ENCODE data around the gene VPS52. TPM values are rescaled to one million over a fixed set of nuclear protein-coding genes. Genes with fewer than 3 reads are reported as not detected.
"Not testable (repeated sequence)": the region's sequence is repeated elsewhere in the genome, so short reads cannot be mapped to it uniquely, and the experiment has no call there.

Gene VPS52
- total RNA-seq, 1 experiment from 2014 or later: 57.8 TPM

DNA sequence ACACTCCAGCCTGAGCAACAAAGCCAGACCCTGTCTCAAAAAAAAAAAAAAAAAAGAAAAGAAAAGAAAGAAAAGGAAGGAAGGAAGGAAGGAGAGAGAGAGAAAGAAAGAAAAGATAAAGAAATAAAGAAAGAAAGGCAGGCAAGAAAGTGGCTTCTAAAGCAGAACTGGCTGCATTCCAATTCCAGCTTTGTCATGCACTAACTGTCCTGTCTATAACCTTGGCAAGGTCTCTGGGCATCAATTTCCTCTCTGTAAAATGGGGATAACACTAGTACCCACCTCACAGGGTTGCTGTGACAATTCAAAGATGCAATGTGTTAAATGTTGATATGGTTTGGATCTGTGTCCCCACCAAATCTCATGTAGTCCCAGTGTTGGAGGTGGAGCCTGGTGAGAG lies 35.3 kb downstream of the VPS52 start:
- Histone ChIP-seq H3K4me3 (ENCODE audit: insufficient read depth, low read depth, low read length) (no peak overlapping the region), H3K36me3 (replicated peaks; ENCODE audit: control insufficient read depth, insufficient read depth, low read length) (no peaks in the 10 kb centered on the region), H3K27me3 (ENCODE audit: control insufficient read depth, insufficient read depth, low read length) (peaks cover 3% of the 10 kb centered on the region)
- DNase-seq: no peak

DNA sequence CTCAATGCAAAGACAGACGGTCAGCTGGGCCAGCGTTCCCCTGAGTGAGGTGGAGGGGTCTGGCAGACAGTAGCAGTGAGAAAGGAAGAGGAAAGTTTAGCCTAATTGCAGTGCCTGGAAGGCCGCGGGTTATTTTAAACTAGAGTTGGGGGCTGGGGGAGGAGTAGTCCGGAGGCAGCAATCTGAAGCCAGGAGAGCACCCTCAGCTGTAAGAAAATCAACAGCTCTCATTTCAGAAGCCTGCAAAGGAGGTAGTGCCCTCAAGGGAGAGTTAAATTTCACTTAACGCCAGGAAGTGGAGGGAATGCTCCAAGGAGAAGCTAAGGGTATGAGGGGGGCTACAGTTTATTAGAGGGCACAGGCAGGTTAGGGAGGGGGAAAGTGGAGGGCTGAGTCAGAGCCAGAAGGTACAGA lies 36.4 kb downstream of the VPS52 start:
- DNase-seq: no peak
- Histone ChIP-seq H3K4me3 (ENCODE audit: insufficient read depth, low read depth, low read length) (no peak overlapping the region), H3K27me3 (ENCODE audit: control insufficient read depth, insufficient read depth, low read length) (peaks cover under 1% of the 10 kb centered on the region), H3K36me3 (replicated peaks; ENCODE audit: control insufficient read depth, insufficient read depth, low read length) (no peaks in the 10 kb centered on the region)

DNA sequence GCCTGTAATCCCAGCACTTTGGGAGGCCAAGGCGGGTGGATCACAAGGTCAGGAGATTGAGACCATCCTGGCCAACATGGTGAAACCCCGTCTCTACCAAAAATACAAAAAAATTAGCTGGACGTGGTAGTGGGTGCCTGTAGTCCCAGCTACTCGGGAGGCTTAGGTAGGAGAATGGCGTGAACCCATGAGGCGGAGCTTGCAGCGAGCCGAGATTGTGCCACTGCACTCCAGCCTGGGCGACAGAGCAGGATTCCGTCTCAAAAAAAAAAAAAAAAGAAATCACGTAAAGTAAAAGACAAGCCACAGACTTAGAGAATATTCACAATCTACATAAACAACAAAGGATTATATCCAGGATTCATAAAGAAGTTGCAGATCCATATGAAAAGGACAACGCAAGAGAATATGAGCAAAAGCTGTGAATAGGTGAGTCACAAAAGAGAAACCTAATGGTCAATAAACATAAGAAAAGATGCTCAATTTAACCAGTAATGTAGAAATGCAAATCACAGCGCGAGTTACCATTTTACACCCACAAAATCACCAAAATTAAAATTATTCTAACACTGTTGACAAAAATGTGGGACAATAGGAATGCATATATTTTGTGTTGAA lies 45.1 kb downstream of the VPS52 start:
- H3K36me3 ChIP-seq (replicated peaks; ENCODE audit: control insufficient read depth, insufficient read depth, low read length); H3K4me3 ChIP-seq (ENCODE audit: insufficient read depth, low read depth, low read length); H3K27me3 ChIP-seq (ENCODE audit: control insufficient read depth, insufficient read depth, low read length); DNase-seq: not testable (repeated sequence)

DNA sequence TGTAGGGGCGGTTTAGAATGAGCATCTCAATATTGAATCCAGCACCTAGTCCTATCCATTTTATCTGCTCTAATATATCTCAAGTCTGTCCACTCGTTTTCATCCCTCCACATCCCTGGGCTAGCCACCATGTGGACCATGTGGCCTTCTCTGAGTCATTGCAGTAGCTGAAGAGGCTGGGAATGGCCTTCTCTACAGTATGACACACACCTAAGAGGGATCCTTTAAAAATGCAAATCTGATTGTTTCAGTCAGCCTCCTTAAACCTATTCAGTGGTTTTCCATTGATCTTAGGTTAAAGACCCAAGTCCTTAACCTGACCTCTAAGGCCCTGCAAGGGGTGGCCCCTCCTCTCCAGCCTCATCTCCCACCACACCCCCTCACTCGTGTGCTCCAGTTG lies 54.0 kb downstream of the VPS52 start:
- H3K27me3 ChIP-seq (ENCODE audit: control insufficient read depth, insufficient read depth, low read length): peaks cover 73% of the 10 kb centered on the region
- H3K4me3 ChIP-seq (ENCODE audit: insufficient read depth, low read depth, low read length): no peak overlapping the region
- H3K36me3 ChIP-seq (replicated peaks; ENCODE audit: control insufficient read depth, insufficient read depth, low read length): no peaks in the 10 kb centered on the region
- DNase-seq: peak; percentile 36

DNA sequence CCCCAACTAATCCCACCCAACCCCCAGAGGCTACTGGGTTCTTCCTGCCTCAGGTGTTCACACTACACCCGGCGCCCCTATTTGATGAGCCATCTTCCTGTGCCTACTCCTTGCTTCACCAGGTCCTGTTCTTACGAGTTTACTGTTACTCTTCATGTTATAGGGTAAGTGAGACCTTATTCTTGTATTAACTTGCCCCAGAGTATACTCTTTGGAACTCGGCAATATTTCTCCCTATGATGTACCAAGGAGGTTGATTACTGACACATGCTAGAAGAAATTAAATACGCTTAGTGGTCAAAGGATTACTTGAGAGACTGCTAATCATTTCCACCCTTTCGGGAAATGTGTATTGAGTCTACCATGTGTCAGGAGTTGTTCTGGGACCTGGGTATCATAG lies 54.4 kb downstream of the VPS52 start:
- no peak for DNase-seq
- H3K36me3 ChIP-seq (replicated peaks; ENCODE audit: control insufficient read depth, insufficient read depth, low read length): no peaks in the 10 kb centered on the region
- no peak overlapping the region for H3K4me3 ChIP-seq (ENCODE audit: insufficient read depth, low read depth, low read length)
- peaks cover 77% of the 10 kb centered on the region for H3K27me3 ChIP-seq (ENCODE audit: control insufficient read depth, insufficient read depth, low read length)

DNA sequence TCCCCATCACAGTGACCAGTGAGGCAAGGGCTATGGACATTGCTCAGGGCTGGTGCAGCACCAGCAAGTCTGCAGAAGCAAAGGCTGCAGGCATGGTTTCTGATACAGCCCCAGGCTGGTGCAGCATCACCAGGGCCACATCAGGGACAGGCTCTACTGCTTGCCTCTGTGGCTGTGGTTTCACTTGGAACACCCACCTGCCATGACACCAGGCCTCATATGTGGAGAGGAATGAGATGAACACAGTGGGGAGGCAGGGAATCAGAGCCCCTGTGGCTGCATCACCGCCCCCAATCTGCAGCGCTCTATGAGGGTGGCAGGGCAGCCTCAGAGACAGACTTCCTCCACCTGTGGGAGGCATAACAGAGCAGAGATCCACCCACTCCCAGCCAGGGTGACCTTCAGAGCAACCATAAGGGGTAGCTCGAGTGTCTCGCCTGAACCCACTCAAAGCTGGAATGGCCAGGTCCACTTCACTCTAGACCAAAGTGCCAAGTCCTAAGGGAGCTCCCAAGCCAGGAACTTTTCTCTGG lies 55.5 kb downstream of the VPS52 start:
- peak; percentile 20 for DNase-seq
- no peaks in the 10 kb centered on the region for H3K36me3 ChIP-seq (replicated peaks; ENCODE audit: control insufficient read depth, insufficient read depth, low read length)
- H3K4me3 ChIP-seq (ENCODE audit: insufficient read depth, low read depth, low read length): no peak overlapping the region
- H3K27me3 ChIP-seq (ENCODE audit: control insufficient read depth, insufficient read depth, low read length): peaks cover 83% of the 10 kb centered on the region

DNA sequence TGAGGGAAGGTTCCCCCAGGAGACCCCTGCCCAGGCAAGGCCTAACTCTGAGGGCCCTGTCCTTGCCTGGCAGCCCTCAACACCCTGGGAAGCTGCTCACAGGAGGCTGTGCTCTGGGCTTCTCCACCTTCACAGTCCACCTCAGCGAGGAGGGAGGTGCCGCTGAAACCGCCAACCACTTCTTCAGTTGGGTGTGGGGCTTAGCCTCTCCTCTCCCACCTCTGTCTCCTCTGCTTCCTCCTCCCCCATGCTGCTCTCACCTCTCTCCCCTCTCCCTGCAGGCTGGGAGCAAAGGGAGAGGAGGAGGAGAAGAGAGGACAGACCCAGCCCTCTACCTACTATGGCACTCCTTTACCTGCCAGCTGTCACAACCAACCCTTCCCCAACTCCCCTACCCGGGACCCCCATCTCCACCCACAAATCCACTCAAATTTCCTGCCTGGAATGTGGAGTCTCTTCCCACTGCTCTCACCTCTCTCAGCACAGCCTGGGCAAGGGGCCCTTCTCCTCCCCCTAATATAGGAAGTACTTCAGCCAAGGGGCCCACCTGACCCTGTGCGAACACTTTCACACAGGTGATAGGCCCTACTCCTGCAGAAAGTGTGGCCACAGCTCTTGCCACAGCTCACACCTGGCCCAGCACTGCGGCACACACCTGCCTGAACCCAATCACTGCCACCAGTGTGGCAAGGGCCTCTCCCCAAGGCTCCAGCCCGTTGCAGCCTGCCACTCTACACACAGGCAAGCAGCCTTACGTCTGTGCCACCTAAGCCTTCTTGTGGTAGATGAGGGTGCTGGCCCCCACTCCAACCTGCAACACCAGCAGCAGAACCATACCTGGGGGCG lies 56.2 kb downstream of the VPS52 start:
- Histone ChIP-seq H3K36me3 (replicated peaks; ENCODE audit: control insufficient read depth, insufficient read depth, low read length) (peaks cover 1% of the 10 kb centered on the region; the same call in 1 of the 2 replicates), H3K4me3 (ENCODE audit: insufficient read depth, low read depth, low read length) (no peak overlapping the region), H3K27me3 (ENCODE audit: control insufficient read depth, insufficient read depth, low read length) (peaks cover 85% of the 10 kb centered on the region)
- peak; percentile 30 for DNase-seq

DNA sequence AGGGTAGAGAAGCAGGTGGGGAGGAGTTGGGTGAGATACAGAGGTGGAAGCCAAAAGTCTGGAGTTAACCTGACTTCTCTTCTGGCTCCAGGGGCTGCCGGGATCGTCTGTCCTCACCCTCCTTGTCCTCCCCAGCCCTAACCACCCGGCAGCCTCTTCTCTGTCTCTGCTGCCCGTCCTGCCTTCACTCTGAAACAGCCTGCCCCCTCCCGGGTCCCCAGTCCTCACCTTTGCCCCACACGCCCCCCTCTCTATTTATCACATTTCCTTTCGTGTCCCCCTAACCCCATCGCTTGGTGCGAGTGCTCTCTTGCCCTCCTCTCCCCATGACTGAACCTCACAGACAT lies 57.7 kb downstream of the VPS52 start:
- DNase-seq: peak; percentile 76
- peaks cover 5% of the 10 kb centered on the region for H3K36me3 ChIP-seq (replicated peaks; ENCODE audit: control insufficient read depth, insufficient read depth, low read length)
- peak overlapping the region; percentile 74 for H3K4me3 ChIP-seq (ENCODE audit: insufficient read depth, low read depth, low read length)
- peaks cover 82% of the 10 kb centered on the region for H3K27me3 ChIP-seq (ENCODE audit: control insufficient read depth, insufficient read depth, low read length)

DNA sequence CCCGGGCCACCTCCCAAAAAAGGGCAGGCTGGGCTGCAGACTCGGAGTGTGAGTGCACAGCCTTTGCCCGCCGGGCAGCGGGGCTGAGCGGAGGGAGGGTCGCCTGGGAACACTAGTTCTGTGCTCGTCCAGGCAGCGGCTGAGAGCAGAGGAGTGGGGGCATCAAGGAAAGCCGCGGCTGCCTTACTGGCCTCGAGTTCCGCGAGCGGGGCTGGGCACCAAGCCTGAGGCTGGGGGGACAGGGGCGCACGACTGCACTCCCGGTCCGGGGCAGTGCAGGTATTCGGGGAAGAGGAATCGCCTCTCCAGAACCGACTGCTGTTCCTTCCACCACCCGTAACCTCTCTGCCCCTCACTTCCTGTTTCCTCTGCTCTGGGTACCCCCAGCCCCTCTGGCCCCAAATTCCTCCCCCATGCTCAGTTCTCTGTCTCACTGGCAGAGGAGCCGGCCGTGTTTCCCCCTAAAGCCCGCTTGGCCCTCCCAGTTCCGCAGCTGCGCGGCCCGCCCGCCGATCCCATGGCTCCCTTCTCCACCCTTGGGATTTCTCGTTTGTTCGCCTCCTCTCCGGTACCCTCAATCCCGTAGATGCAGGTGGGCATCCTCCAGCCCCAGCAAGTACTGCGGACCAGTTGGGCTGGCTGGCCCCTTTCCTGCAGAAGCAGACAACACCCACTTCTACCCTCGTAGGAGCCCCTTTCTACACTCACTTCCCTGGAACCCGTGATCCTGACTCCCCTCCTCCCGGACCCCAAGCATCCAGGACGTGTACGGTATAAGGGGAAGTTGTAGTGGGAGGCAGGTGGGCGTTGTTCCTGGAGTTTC lies 58.3 kb downstream of the VPS52 start:
- H3K36me3 ChIP-seq (replicated peaks; ENCODE audit: control insufficient read depth, insufficient read depth, low read length): peaks cover 5% of the 10 kb centered on the region
- DNase-seq: peak; percentile 86
- H3K27me3 ChIP-seq (ENCODE audit: control insufficient read depth, insufficient read depth, low read length): peaks cover 76% of the 10 kb centered on the region
- H3K4me3 ChIP-seq (ENCODE audit: insufficient read depth, low read depth, low read length): peak overlapping the region; percentile 74

DNA sequence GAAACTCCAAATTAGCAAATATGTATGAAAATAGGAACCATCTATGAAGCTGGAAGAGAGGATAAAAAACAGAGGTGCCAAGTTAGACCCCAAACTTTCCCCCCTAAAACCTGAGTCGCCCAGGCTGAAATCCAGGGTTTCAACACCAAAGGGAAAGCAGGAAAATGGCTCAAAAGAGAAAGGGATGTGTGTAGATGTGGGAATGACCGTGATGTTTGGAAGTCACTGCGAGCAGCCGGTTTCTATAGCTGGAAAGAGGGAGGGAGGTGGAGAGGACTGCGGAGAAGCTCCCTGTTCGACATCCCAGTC lies 58.9 kb downstream of the VPS52 start:
- H3K27me3 ChIP-seq (ENCODE audit: control insufficient read depth, insufficient read depth, low read length): peaks cover 75% of the 10 kb centered on the region
- H3K36me3 ChIP-seq (replicated peaks; ENCODE audit: control insufficient read depth, insufficient read depth, low read length): peaks cover 5% of the 10 kb centered on the region
- H3K4me3 ChIP-seq (ENCODE audit: insufficient read depth, low read depth, low read length): peak overlapping the region; percentile 74
- DNase-seq: no peak

DNA sequence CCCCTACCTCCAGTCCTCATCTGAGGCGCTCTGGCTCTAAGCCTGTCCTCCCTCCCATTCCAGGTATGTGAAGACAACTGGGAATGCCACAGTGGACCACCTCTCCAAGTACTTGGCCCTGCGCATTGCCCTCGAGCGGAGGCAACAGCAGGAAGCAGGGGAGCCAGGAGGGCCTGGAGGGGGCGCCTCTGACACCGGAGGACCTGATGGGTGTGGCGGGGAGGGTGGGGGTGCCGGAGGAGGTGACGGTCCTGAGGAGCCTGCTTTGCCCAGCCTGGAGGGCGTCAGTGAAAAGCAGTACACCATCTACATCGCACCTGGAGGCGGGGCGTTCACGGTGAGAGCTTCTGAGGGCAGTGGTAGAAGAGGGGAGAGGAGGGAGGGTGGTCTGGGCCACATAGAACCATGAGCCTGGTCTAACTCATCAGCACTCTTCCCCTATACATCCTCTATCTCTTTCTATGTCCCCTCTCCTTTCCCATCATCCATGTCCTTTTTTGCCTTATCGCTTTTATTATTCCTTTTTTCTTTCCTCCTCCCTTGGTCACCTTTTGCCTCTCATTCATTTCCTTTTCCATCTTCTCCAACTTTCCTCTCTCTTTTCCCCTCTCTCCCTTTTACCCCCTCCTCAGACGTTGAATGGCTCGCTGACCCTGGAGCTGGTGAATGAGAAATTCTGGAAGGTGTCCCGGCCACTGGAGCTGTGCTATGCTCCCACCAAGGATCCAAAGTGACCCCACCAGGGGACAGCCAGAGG lies 59.8 kb downstream of the VPS52 start:
- peak; percentile 87 for DNase-seq
- peaks cover 5% of the 10 kb centered on the region for H3K36me3 ChIP-seq (replicated peaks; ENCODE audit: control insufficient read depth, insufficient read depth, low read length)
- H3K27me3 ChIP-seq (ENCODE audit: control insufficient read depth, insufficient read depth, low read length): peaks cover 77% of the 10 kb centered on the region
- no peak overlapping the region for H3K4me3 ChIP-seq (ENCODE audit: insufficient read depth, low read depth, low read length)

DNA sequence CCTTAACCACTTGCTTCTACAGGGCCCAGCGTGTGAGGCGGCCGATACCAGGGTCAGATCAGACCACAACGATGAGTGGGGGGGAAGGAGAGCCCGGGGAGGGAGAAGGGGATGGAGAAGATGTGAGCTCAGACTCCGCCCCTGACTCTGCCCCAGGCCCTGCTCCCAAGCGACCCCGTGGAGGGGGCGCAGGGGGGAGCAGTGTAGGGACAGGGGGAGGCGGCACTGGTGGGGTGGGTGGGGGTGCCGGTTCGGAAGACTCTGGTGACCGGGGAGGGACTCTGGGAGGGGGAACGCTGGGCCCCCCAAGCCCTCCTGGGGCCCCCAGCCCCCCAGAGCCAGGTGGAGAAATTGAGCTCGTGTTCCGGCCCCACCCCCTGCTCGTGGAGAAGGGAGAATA lies 60.5 kb downstream of the VPS52 start:
- Histone ChIP-seq H3K36me3 (replicated peaks; ENCODE audit: control insufficient read depth, insufficient read depth, low read length) (peaks cover 5% of the 10 kb centered on the region), H3K27me3 (ENCODE audit: control insufficient read depth, insufficient read depth, low read length) (peaks cover 77% of the 10 kb centered on the region), H3K4me3 (ENCODE audit: insufficient read depth, low read depth, low read length) (no peak overlapping the region)
- DNase-seq: peak; percentile 51

DNA sequence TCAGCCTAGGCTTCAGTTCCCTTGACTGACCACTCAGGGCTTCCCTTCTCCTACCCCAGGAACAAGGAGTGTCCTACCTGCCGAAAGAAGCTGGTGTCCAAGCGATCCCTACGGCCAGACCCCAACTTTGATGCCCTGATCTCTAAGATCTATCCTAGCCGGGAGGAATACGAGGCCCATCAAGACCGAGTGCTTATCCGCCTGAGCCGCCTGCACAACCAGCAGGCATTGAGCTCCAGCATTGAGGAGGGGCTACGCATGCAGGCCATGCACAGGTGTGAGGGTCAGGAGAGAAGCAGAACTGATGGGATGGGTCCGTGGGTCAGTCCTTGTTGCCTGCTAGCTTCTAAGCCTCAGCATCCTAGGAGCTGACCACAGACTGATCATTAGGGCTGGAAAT lies 61.8 kb downstream of the VPS52 start:
- peaks cover 72% of the 10 kb centered on the region for H3K27me3 ChIP-seq (ENCODE audit: control insufficient read depth, insufficient read depth, low read length)
- DNase-seq: peak; percentile 18

More for the DNA sequence above, 61.8 kb downstream of the VPS52 start:
- H3K4me3 ChIP-seq (ENCODE audit: insufficient read depth, low read depth, low read length): no peak overlapping the region
- H3K36me3 ChIP-seq (replicated peaks; ENCODE audit: control insufficient read depth, insufficient read depth, low read length): peaks cover 5% of the 10 kb centered on the region

Measured in H7 (cell line).